GM12878 (cell line): ENCODE measurements around the gene SRP14. TPM values are rescaled to one million over a fixed set of nuclear protein-coding genes. Genes with fewer than 3 reads are reported as not detected.

Experiments
- polyA plus RNA-seq, 11 experiments: library from polyadenylated mRNA; depleted of rRNA in 4 of 11; unstranded in 6 of 11; stranded (reverse) in 5 of 11; fragments of >200 nt; fragmentation: Nextera tagmentation in 4 of 11; fragmentation: Illumina TruSeq in 1 of 11; extraction: Ambion mirVana in 4 of 11; extraction: Trizol in 1 of 11; gene quantifications; 1 replicate in 1 of 11; 2 replicates in 10 of 11; pipeline versions ENCODE4 v1.2.1 to v1.2.3, GENCODE V29; 2011 to 2016; ENCODE audit warnings: inconsistent platforms in 2 of 11, missing spikeins in 2 of 11, low read depth in 1 of 11
- total RNA-seq, 4 experiments: library from RNA; depleted of rRNA in 3 of 4; stranded (reverse); fragments of >200 nt in 3 of 4; fragmentation: Illumina TruSeq in 1 of 4; extraction: Trizol in 1 of 4; gene quantifications; 2 replicates each; pipeline versions ENCODE4 v1.2.1 to v1.2.3, GENCODE V29; 2013 to 2021

The SRP14 gene
- total and polyA plus RNA-seq, 10 of the 15 experiments (the other 5 are each of a cell fraction or from before 2014, with no cell fraction given), result 141 to 1,182 (median 493) TPM

Other genes starting within 250 kb of the SRP14 start
- 0.11 and 0.16 TPM in 2 replicates for gene GPR176, start 118.9 kb downstream of the SRP14 start, total RNA-seq (2014; rRNA removed)
- 0.04 and 0.05 TPM in 2 replicates for gene GPR176, start 118.9 kb downstream of the SRP14 start, total RNA-seq (2014; rRNA removed; fragmentation: Illumina TruSeq; extraction: Trizol)
- 0.19 and 0.21 TPM in 2 replicates for gene GPR176, start 118.9 kb downstream of the SRP14 start, total RNA-seq (2021)
- gene GPR176, start 118.9 kb downstream of the SRP14 start, polyA plus RNA-seq (2011; rRNA removed), result 0.03 TPM in 1 of 2 replicates, not detected in the other
- gene GPR176, start 118.9 kb downstream of the SRP14 start, polyA plus RNA-seq (2014; fragmentation: Illumina TruSeq; extraction: Trizol), result 0.22 TPM in 1 of 2 replicates, not detected in the other
- under 1 TPM in 1 of 2 experiments, not detected in 1; 0.02 TPM for gene GPR176, start 118.9 kb downstream of the SRP14 start, polyA plus RNA-seq (2014; fragmentation: Nextera tagmentation; extraction: Ambion mirVana)
- gene GPR176, start 118.9 kb downstream of the SRP14 start, polyA plus RNA-seq (2014; rRNA removed), result 0.18 TPM in 1 of 2 replicates, not detected in the other
- under 1 TPM in 1 of 2 experiments, not detected in 1; 0.33 TPM for gene GPR176, start 118.9 kb downstream of the SRP14 start, polyA plus RNA-seq (2016; fragmentation: Nextera tagmentation; extraction: Ambion mirVana)
- 25.0 and 26.9 TPM in 2 replicates for gene EIF2AK4, start 105.1 kb downstream of the SRP14 start, total RNA-seq (2014; rRNA removed)
- 26.8 and 27.6 TPM in 2 replicates for gene EIF2AK4, start 105.1 kb downstream of the SRP14 start, total RNA-seq (2014; rRNA removed; fragmentation: Illumina TruSeq; extraction: Trizol)
- gene EIF2AK4, start 105.1 kb downstream of the SRP14 start, total RNA-seq (2021), result 23.2 and 23.4 TPM in 2 replicates
- 25.7 and 28.5 TPM in 2 replicates for gene EIF2AK4, start 105.1 kb downstream of the SRP14 start, polyA plus RNA-seq (2011; rRNA removed)
- gene EIF2AK4, start 105.1 kb downstream of the SRP14 start, polyA plus RNA-seq (2014; fragmentation: Illumina TruSeq; extraction: Trizol), result 28.8 and 34.1 TPM in 2 replicates
- 10 to 100 TPM; 14.0 to 33.2 TPM for gene EIF2AK4, start 105.1 kb downstream of the SRP14 start, polyA plus RNA-seq (2014; fragmentation: Nextera tagmentation; extraction: Ambion mirVana)
- 21.0 and 26.2 TPM in 2 replicates for gene EIF2AK4, start 105.1 kb downstream of the SRP14 start, polyA plus RNA-seq (2014; rRNA removed)
- 10 to 100 TPM; 31.3 to 33.9 TPM for gene EIF2AK4, start 105.1 kb downstream of the SRP14 start, polyA plus RNA-seq (2016; fragmentation: Nextera tagmentation; extraction: Ambion mirVana)
- gene BMF, start 69.7 kb upstream of the SRP14 start, total RNA-seq (2014; rRNA removed), result 17.3 and 19.2 TPM in 2 replicates
- gene BMF, start 69.7 kb upstream of the SRP14 start, total RNA-seq (2014; rRNA removed; fragmentation: Illumina TruSeq; extraction: Trizol), result 16.4 and 20.1 TPM in 2 replicates
- 34.9 and 35.7 TPM in 2 replicates for gene BMF, start 69.7 kb upstream of the SRP14 start, total RNA-seq (2021)
- 14.7 and 22.1 TPM in 2 replicates for gene BMF, start 69.7 kb upstream of the SRP14 start, polyA plus RNA-seq (2011; rRNA removed)
- gene BMF, start 69.7 kb upstream of the SRP14 start, polyA plus RNA-seq (2014; fragmentation: Illumina TruSeq; extraction: Trizol), result 17.4 and 23.8 TPM in 2 replicates
- gene BMF, start 69.7 kb upstream of the SRP14 start, polyA plus RNA-seq (2014; fragmentation: Nextera tagmentation; extraction: Ambion mirVana), result 1 to 10 TPM in 1 of 2 experiments, under 1 TPM in 1; 0.82 to 1.3 TPM
- 26.8 and 27.5 TPM in 2 replicates for gene BMF, start 69.7 kb upstream of the SRP14 start, polyA plus RNA-seq (2014; rRNA removed)
- gene BMF, start 69.7 kb upstream of the SRP14 start, polyA plus RNA-seq (2016; fragmentation: Nextera tagmentation; extraction: Ambion mirVana), result 1 to 10 TPM; 4.0 to 4.2 TPM
- gene BUB1B, start 121.9 kb upstream of the SRP14 start, total RNA-seq (2014; rRNA removed), result 78.9 and 95.3 TPM in 2 replicates
- gene BUB1B, start 121.9 kb upstream of the SRP14 start, total RNA-seq (2014; rRNA removed; fragmentation: Illumina TruSeq; extraction: Trizol), result 92.6 and 95.4 TPM in 2 replicates
- gene BUB1B, start 121.9 kb upstream of the SRP14 start, total RNA-seq (2021), result 71.6 and 78.4 TPM in 2 replicates
- 84.4 and 105 TPM in 2 replicates for gene BUB1B, start 121.9 kb upstream of the SRP14 start, polyA plus RNA-seq (2011; rRNA removed)
- 98.6 and 126 TPM in 2 replicates for gene BUB1B, start 121.9 kb upstream of the SRP14 start, polyA plus RNA-seq (2014; fragmentation: Illumina TruSeq; extraction: Trizol)
- 10 to 100 TPM; 29.1 to 38.6 TPM for gene BUB1B, start 121.9 kb upstream of the SRP14 start, polyA plus RNA-seq (2014; fragmentation: Nextera tagmentation; extraction: Ambion mirVana)
- 66.7 and 79.6 TPM in 2 replicates for gene BUB1B, start 121.9 kb upstream of the SRP14 start, polyA plus RNA-seq (2014; rRNA removed)
- gene BUB1B, start 121.9 kb upstream of the SRP14 start, polyA plus RNA-seq (2016; fragmentation: Nextera tagmentation; extraction: Ambion mirVana), result 10 to 100 TPM; 73.1 to 75.6 TPM
- gene PAK6, start 199.9 kb upstream of the SRP14 start, total RNA-seq (2014; rRNA removed), result 0.40 and 1.2 TPM in 2 replicates
- 0.14 and 0.36 TPM in 2 replicates for gene PAK6, start 199.9 kb upstream of the SRP14 start, total RNA-seq (2014; rRNA removed; fragmentation: Illumina TruSeq; extraction: Trizol)
- gene PAK6, start 199.9 kb upstream of the SRP14 start, total RNA-seq (2021), result 0.59 and 0.77 TPM in 2 replicates
- 0.03 and 0.07 TPM in 2 replicates for gene PAK6, start 199.9 kb upstream of the SRP14 start, polyA plus RNA-seq (2011; rRNA removed)
- gene PAK6, start 199.9 kb upstream of the SRP14 start, polyA plus RNA-seq (2014; fragmentation: Illumina TruSeq; extraction: Trizol), result 0.16 and 0.25 TPM in 2 replicates
- under 1 TPM in 1 of 2 experiments, not detected in 1; 0.07 TPM for gene PAK6, start 199.9 kb upstream of the SRP14 start, polyA plus RNA-seq (2014; fragmentation: Nextera tagmentation; extraction: Ambion mirVana)
- gene PAK6, start 199.9 kb upstream of the SRP14 start, polyA plus RNA-seq (2014; rRNA removed), result 0.92 and 1.3 TPM in 2 replicates
- gene PAK6, start 199.9 kb upstream of the SRP14 start, polyA plus RNA-seq (2016; fragmentation: Nextera tagmentation; extraction: Ambion mirVana), result under 1 TPM in 1 of 2 experiments, not detected in 1; 0.27 TPM
- not detected in 2 replicates for gene ANKRD63, start 243.9 kb upstream of the SRP14 start, total RNA-seq (2014; rRNA removed)
- not detected in 2 replicates for gene ANKRD63, start 243.9 kb upstream of the SRP14 start, total RNA-seq (2014; rRNA removed; fragmentation: Illumina TruSeq; extraction: Trizol)
- gene ANKRD63, start 243.9 kb upstream of the SRP14 start, total RNA-seq (2021), result not detected in 2 replicates
- gene ANKRD63, start 243.9 kb upstream of the SRP14 start, polyA plus RNA-seq (2011; rRNA removed), result not detected in 2 replicates
- gene ANKRD63, start 243.9 kb upstream of the SRP14 start, polyA plus RNA-seq (2014; fragmentation: Illumina TruSeq; extraction: Trizol), result not detected in 2 replicates
- gene ANKRD63, start 243.9 kb upstream of the SRP14 start, polyA plus RNA-seq (2014; fragmentation: Nextera tagmentation; extraction: Ambion mirVana), result not detected
- not detected in 2 replicates for gene ANKRD63, start 243.9 kb upstream of the SRP14 start, polyA plus RNA-seq (2014; rRNA removed)
- gene ANKRD63, start 243.9 kb upstream of the SRP14 start, polyA plus RNA-seq (2016; fragmentation: Nextera tagmentation; extraction: Ambion mirVana), result not detected